SKM-1 (cell line): ENCODE data around the gene PHC1.
A peak's percentile ranks its signal among the peaks of the same experiment; 100 is the strongest.
"Not testable (repeated sequence)": the region's sequence is repeated elsewhere in the genome, so short reads cannot be mapped to it uniquely, and the experiment has no call there.

Experiments used
- DNase-seq: peaks from one replicate; lab custom pipeline; 2025; ENCODE audit not compliant: unreplicated experiment; lab: John Stamatoyannopoulos, UW

The PHC1 gene

DNA sequence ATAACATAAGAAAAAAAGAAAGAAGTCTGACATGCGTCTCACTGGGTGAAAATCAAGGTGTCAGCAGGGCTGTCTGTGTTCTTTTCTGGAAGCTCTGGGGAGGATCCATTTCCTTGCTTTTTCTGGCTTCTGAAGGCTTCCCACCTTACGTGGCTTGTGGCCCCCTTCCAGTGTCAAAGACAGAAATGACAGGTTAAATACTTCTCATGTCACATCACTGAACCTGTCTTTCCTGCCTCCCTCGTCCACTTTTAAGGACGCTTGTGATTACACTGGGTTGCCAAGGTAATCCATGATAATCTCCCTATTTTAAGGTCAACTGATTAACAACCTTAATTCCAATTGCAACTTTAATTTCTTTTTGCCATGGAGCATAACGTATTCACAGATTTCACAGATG lies 4.6 kb upstream of the PHC1 start:
- DNase-seq, result no peak

- DNase-seq, result no peak
These were observed 2.6 kb upstream of the PHC1 start for GRCh38 chr12:8911606-8912268.

- no peak for DNase-seq
These were observed 1.4 kb upstream of the PHC1 start for GRCh38 chr12:8912914-8913313.

DNA sequence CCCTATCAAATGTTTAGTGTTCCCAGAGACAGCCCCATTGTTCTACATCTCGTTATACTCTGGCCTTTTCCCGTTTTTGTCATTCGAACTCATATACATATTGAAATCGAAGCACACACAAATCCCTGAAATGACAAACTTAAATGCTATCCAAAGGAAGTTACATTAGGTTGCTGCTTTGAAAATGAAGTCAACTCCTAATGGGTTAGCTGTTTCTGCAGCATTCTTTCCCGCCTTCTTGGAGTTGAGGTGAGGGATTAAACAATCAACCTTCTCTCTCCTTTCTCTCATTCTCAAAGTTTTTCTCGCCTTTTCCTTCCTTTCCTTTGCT lies 642 bp upstream of the PHC1 start:
- no peak for DNase-seq

GRCh38 chr12:8914716-8915526 lies 612 bp downstream of the PHC1 start:
- DNase-seq, result no peak

- DNase-seq, result no peak
These were observed 1.8 kb downstream of the PHC1 start for GRCh38 chr12:8916154-8916553.

- no peak for DNase-seq
These were observed 2.7 kb downstream of the PHC1 start for GRCh38 chr12:8917031-8917430.

DNA sequence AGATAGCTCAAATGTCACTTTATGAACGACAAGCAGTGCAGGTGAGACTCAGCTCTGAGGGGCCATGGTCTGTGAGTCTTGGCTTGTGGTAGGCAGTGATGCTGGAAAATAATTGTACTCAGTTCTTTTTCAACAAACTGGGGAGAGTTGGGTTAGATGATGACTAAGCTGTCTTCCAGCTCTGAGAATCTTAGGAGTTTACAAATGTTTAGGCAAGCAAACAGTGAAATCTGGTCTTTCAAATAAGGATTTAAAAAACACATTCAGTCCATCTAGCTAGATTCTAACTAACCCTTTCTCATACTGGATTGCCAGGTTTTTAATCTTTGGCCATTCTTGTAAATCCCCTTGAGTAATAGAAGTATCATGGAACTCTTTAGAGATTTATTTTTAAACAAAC lies 3.4 kb downstream of the PHC1 start:
- DNase-seq, result no peak

DNA sequence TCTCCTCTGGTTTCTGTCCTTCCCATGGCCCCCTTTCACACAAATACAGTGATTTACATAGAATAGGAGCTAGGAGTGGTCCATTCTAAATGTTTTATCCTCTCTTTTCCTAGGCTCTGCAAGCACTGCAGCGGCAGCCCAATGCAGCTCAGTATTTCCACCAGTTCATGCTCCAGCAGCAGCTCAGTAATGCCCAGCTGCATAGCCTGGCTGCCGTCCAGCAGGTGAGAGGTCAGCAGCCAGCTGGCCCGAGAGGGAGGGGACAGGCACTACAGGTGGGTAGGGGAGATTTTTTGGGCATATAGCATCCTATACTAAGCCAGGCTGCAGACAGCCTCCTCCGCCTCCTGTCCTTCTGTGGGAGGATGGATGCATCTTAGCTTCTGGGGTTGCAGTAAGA lies 5.3 kb downstream of the PHC1 start:
- DNase-seq, result not testable (repeated sequence)

- no peak for DNase-seq
These were observed 8.2 kb downstream of the PHC1 start for GRCh38 chr12:8922544-8922943.

- not testable (repeated sequence) for DNase-seq
These were observed 16.5 kb downstream of the PHC1 start for GRCh38 chr12:8930655-8931323.

DNA sequence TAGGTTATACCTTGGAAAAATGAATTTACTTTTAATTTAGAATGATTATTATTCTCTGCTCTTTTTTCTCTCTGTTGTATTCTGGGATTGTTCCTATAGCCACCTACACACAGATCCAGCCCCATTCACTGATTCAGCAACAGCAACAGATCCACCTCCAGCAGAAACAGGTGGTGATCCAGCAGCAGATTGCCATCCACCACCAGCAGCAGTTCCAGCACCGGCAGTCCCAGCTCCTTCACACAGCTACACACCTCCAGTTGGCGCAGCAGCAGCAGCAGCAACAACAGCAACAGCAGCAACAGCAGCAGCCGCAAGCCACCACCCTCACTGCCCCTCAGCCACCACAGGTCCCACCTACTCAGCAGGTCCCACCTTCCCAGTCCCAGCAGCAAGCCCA lies 18.2 kb downstream of the PHC1 start:
- DNase-seq, result not testable (repeated sequence)

DNA sequence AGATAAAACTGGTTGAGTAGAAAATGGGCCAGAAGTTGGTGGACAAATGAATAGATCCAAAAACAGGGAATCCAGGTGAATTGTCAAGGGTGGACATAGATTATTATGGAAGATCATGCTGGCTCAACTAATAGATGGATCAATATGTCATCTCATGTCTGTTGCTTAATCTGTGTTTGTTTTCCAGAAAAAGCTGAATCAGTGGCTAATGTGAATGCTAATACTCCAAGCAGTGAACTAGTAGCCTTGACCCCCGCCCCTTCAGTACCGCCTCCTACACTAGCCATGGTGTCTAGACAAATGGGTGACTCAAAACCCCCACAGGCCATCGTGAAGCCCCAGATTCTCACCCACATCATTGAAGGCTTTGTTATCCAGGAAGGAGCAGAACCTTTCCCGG lies 19.8 kb downstream of the PHC1 start:
- not testable (repeated sequence) for DNase-seq

DNA sequence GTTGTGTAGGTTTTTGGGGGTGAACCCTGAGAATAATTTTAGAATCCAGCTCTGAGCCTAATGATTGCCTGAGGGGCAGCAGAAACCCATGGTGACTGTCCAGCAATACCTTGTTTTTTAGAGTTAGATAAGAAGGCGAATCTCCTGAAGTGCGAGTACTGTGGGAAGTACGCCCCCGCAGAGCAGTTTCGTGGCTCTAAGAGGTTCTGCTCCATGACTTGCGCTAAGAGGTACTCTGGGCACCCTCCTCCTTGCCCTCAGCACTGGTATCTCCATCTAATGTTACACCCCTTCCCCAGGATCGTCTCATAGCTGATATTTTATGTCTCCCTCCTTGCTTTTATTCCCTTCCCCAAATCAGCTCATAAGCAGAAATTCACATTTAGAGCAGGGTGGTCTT lies 22.4 kb downstream of the PHC1 start:
- no peak for DNase-seq

GRCh38 chr12:8937842-8938442 lies 23.6 kb downstream of the PHC1 start:
- not testable (repeated sequence) for DNase-seq

DNA sequence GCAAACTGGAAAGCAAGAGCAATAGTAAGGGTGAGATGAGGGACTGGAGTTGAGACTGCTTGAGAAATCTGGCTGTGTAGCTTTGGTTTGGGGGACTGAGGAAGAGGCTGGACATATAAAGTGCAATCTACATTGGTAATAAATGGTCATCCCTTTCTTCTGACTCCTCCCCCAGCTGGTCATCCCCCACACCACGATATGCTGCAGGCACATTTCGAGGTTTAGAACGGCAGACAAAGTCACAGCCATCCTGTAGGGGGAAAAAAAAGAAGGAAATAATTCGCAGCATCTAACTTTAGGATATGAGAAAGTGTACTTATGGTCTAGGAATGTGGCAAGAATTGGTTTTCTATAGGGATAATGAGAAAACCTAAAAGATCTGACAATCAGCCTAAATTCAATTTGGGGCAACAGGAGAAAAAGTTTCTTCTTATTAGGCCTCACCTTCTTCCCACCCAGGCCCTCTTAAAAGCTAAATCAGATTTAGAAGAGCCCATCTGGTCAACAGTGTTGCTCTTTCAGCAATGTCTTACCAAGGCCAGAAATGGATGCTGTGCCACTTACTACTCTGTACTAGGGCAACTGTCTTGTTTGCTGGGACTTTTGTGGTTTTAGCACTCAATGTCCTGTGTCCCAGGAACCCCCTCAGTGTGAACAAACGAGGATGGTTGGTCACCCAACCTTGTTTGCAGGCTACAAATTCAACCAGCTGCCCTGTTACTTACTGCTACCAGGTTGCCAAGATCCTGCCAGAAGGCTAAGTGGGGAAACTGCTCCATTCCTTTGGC lies 27.6 kb downstream of the PHC1 start:
- DNase-seq, result no peak

- DNase-seq, result no peak
These were observed 29.4 kb downstream of the PHC1 start for GRCh38 chr12:8943565-8944186.

GRCh38 chr12:8946733-8947132 lies 32.4 kb downstream of the PHC1 start:
- no peak for DNase-seq

GRCh38 chr12:8947737-8948136 lies 33.4 kb downstream of the PHC1 start:
- no peak for DNase-seq

- DNase-seq, result peak; percentile 48
These were observed 34.5 kb downstream of the PHC1 start for GRCh38 chr12:8948701-8949341.
